ENCODE measurements around the gene RALB.
A peak's percentile ranks its signal among the peaks of the same experiment; 100 is the strongest.

RALB gene

GRCh38 chr2:120338015-120338414 is 85.4 kb downstream of the RALB start:
- no peak for DNase-seq (ENCODE audit: low spot score)

- DNase-seq (ENCODE audit: low spot score): no peak
These were observed 89.3 kb downstream of the RALB start for GRCh38 chr2:120341977-120342376.

- DNase-seq (ENCODE audit: low spot score): no peak
These were observed 89.8 kb downstream of the RALB start for GRCh38 chr2:120342446-120342845.

- no peak for DNase-seq (ENCODE audit: low spot score)
These were observed 90.4 kb downstream of the RALB start for GRCh38 chr2:120343100-120343432.

GRCh38 chr2:120343433-120344105 is 90.9 kb downstream of the RALB start:
- DNase-seq (ENCODE audit: low spot score): peak; percentile 23

All from CD4-positive, alpha-beta T cell treated with Interleukin-15 for 4 hours (primary cell).